ENCODE measurements around the gene SLC19A1.
"Not testable (repeated sequence)": the region's sequence is repeated elsewhere in the genome, so short reads cannot be mapped to it uniquely, and the experiment has no call there.

Gene SLC19A1

GRCh38 chr21:45506836-45507522, 35.3 kb downstream of the SLC19A1 start:
- TF ChIP-seq CTCF (IDR thresholded peaks at IDR 0.05; ENCODE audit: low read depth, low read length, missing control alignments), result no peak
- DNase-seq (ENCODE audit: extremely low read depth, low read depth), result no peak
- H3K4me3 ChIP-seq (replicated peaks; ENCODE audit: low read depth, low read length), result no peak overlapping the region

- no peak for DNase-seq (ENCODE audit: extremely low read depth, low read depth)
- no peak overlapping the region for H3K4me3 ChIP-seq (replicated peaks; ENCODE audit: low read depth, low read length)
- no peak for TF ChIP-seq CTCF (IDR thresholded peaks at IDR 0.05; ENCODE audit: low read depth, low read length, missing control alignments)
Measured at GRCh38 chr21:45506241-45506817, 35.9 kb downstream of the SLC19A1 start.

GRCh38 chr21:45505416-45506021, 36.7 kb downstream of the SLC19A1 start:
- TF ChIP-seq CTCF (IDR thresholded peaks at IDR 0.05; ENCODE audit: low read depth, low read length, missing control alignments), result no peak
- no peak for DNase-seq (ENCODE audit: extremely low read depth, low read depth)
- H3K4me3 ChIP-seq (replicated peaks; ENCODE audit: low read depth, low read length), result no peak overlapping the region

- DNase-seq (ENCODE audit: extremely low read depth, low read depth), result no peak
- TF ChIP-seq CTCF (IDR thresholded peaks at IDR 0.05; ENCODE audit: low read depth, low read length, missing control alignments), result no peak
- no peak overlapping the region for H3K4me3 ChIP-seq (replicated peaks; ENCODE audit: low read depth, low read length)
Measured at GRCh38 chr21:45504516-45505415, 37.5 kb downstream of the SLC19A1 start.

GRCh38 chr21:45504021-45504515, 38.2 kb downstream of the SLC19A1 start:
- no peak for DNase-seq (ENCODE audit: extremely low read depth, low read depth)
- no peak overlapping the region for H3K4me3 ChIP-seq (replicated peaks; ENCODE audit: low read depth, low read length)
- no peak for TF ChIP-seq CTCF (IDR thresholded peaks at IDR 0.05; ENCODE audit: low read depth, low read length, missing control alignments)

GRCh38 chr21:45503226-45503625, 39.0 kb downstream of the SLC19A1 start:
- DNase-seq (ENCODE audit: extremely low read depth, low read depth); H3K4me3 ChIP-seq (replicated peaks; ENCODE audit: low read depth, low read length): not testable (repeated sequence)

Measured in HFF-Myc (cell line).